Spinal cord (tissue), 10 donors: ENCODE data around the gene GCC2. TPM values are rescaled to one million over a fixed set of nuclear protein-coding genes. Genes with fewer than 3 reads are reported as not detected.
"Not testable (repeated sequence)": the region's sequence is repeated elsewhere in the genome, so short reads cannot be mapped to it uniquely, and the experiment has no call there.

Experiments used
- DNase-seq, 6 donors: peaks; one replicate each; pipeline versions ENCODE4 v3.0.0 to v3.0.0-alpha.2; 2013 to 2015; ENCODE audit warnings: low spot score in 6 of 6, low read depth in 4 of 6
- H3K27ac ChIP-seq: one replicate; pipeline ENCODE4 v1.5.1; 2013; ENCODE audit warnings: low read depth, low read length, control low read depth
- H3K27me3 ChIP-seq: one replicate; pipeline ENCODE4 v1.6.1; 2013; ENCODE audit warnings: low read length; ENCODE audit not compliant: control insufficient read depth, insufficient read depth
- H3K36me3 ChIP-seq: one replicate; pipeline ENCODE4 v1.6.1; 2013; ENCODE audit warnings: low read length; ENCODE audit not compliant: control insufficient read depth, insufficient read depth
- H3K4me1 ChIP-seq: one replicate; pipeline ENCODE4 v1.6.1; 2013; ENCODE audit warnings: low read length; ENCODE audit not compliant: control insufficient read depth, insufficient read depth
- H3K4me3 ChIP-seq: one replicate; pipeline ENCODE4 v1.5.1; 2013; ENCODE audit warnings: low read depth, low read length, control low read depth
- H3K9me3 ChIP-seq: one replicate; pipeline ENCODE4 v1.6.1; 2013; ENCODE audit warnings: low read length; ENCODE audit not compliant: control insufficient read depth, insufficient read depth
- WGBS: methylation state at CpG from one replicate; pipeline ENCODE4 v1.1.5; 2013; ENCODE audit warnings: missing lambda C conversion rate; ENCODE audit not compliant: insufficient coverage; 5-methylcytosine and 5-hydroxymethylcytosine counted together
- polyA plus RNA-seq, 2 donors: library from polyadenylated mRNA; unstranded; fragments of 120-200 nt; gene quantifications; one replicate each; pipeline ENCODE4 v1.2.1, GENCODE V29; 2013; ENCODE audit not compliant: insufficient read length in 2 of 2
- total RNA-seq, 2 donors: library from RNA; depleted of rRNA in 1 of 2; stranded (reverse); fragments of 120-200 nt in 1 of 2; fragments of >200 nt in 1 of 2; gene quantifications; one replicate each; pipeline versions ENCODE4 v1.2.3 to v1.2.4, GENCODE V29; 2013 to 2014
- donor health status: healthy.

The GCC2 gene
- total and polyA plus RNA-seq, 4 donors = 24.5 to 59.5 (median 33.1) TPM

DNA sequence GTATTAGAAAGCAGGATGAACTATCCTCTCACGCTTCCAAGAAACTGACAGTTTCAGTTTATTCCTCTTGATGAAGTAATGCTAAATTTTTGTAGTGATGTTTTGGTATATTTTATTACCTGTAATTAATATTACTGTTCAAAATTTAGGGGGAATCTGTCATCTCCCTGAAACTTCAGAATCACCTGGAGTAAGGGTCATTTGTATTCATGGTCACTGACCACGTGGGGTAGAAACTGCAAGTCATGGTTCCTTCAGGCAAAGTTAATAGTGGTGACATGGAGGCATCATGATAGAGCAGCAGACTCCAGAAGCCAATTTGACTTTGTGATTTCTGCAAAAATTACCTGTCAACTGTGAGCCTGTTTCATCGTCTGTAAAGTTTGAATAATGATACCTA lies 47.2 kb downstream of the GCC2 start:
- not testable (repeated sequence) for H3K27ac ChIP-seq, H3K27me3 ChIP-seq, H3K4me3 ChIP-seq, DNase-seq, H3K4me1 ChIP-seq, H3K9me3 ChIP-seq
- H3K36me3 ChIP-seq = peaks cover 14% of the 10 kb centered on the region
- no CpG with 5 or more reads among the region's 3 CpGs for WGBS

DNA sequence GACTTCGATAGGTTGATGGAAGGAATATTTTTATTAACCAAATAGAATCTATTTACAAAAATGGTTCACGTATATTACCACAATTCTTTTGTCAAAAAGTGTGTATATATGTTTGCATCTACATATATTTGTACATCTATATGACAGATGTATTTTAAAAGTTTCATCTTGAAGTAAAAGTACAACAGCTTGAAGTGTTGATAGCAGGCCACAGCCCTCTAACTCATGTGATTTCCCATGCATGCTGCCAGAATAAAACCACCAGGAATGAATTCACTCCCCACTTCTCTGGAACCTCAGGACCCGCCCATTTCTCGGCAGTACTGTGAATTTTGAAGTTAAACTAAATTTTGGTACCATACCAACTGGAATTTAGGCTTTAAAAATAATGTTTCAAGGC lies 58.6 kb downstream of the GCC2 start:
- not testable (repeated sequence) for H3K4me3 ChIP-seq, H3K27ac ChIP-seq, H3K36me3 ChIP-seq, DNase-seq, H3K27me3 ChIP-seq, H3K9me3 ChIP-seq, H3K4me1 ChIP-seq
- no CpG with 5 or more reads among the region's 4 CpGs for WGBS

DNA sequence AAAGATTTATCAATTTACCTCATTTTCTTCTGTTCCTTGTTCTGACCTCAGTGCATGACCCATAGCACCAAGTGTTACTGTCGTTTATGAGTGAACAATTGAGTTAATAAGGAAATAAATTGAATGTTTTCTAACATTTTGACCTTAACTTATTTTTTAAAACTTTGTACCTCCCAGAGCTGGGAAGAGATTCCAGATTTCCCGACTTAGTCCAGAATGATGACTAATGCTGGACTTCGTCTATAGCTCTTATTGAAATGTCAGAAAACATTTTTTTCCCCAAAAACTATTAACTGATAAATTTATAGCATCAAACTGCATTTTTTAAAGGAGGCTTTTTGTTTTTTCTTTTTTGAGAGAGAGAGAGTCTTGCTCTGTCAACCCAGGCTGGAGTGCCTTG lies 63.4 kb downstream of the GCC2 start:
- H3K27ac ChIP-seq, H3K4me1 ChIP-seq, H3K9me3 ChIP-seq, H3K36me3 ChIP-seq, H3K27me3 ChIP-seq, H3K4me3 ChIP-seq, DNase-seq: not testable (repeated sequence)
- no CpG with 5 or more reads among the region's 3 CpGs for WGBS

DNA sequence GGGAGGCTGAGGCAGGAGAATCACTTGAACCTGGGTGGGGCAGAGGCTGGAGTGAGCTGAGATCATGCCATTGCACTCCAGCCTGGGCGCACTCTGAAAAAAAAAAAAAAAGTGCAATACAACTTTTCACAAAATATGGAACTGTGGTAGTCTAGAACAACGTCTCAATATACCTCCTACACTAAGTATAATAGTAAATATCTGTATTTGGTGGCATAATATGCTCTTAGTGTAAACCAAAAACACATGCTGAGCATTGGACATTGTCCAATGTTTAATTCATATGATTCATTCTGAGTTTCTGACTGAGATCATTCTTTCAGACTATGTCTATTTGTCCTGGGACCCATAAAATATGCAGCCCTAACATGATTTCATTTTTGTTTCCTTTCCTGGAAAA lies 65.5 kb downstream of the GCC2 start:
- H3K27me3 ChIP-seq, H3K4me3 ChIP-seq: not testable (repeated sequence)

DNA sequence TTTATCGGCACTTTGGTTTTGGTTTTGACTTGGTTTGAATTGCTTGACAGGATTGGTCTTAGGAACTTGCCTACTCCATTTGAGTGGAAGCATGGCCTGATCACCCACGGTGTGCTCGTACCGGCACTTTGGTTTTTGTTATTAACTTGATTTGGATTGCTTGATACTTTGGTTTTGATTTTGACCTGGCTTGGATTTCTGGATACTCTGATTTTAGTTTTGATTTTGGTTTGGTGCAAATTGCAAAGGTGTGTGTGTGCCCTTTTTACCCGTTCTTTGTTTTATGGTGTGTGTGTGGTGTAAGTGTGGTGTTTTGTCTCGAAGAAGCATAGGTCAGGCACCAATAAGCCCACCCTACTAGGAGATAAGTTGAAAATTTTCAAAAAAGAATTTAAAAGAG lies 75.7 kb downstream of the GCC2 start:
- H3K9me3 ChIP-seq, H3K4me3 ChIP-seq, H3K27me3 ChIP-seq, H3K27ac ChIP-seq, H3K4me1 ChIP-seq, DNase-seq, H3K36me3 ChIP-seq: not testable (repeated sequence)
- WGBS = no CpG with 5 or more reads among the region's 6 CpGs

More for the DNA sequence above, 65.5 kb downstream of the GCC2 start:
- DNase-seq, H3K36me3 ChIP-seq, H3K9me3 ChIP-seq, H3K27ac ChIP-seq, H3K4me1 ChIP-seq: not testable (repeated sequence)
- no CpG with 5 or more reads among the region's 2 CpGs for WGBS

DNA sequence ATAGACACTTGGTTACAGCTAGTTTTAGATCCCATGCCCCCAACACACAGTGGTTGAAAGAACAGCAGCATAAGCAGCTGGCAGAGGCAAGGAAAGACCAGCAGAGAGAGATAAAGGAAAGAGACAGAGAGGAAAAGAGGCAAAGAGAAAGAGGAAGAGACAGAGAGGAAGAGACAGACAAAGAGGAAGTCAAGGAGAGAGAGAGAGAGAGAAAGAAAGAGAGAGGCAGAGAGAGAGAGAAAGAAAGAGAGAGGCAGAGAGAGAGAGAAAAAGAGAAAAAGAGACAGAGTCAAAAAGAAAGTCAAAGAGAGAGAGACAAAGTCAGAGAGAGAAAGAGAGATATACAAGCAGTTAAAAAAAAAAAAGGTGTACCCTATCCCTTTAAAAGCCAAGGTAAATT lies 76.3 kb downstream of the GCC2 start:
- H3K36me3 ChIP-seq, H3K9me3 ChIP-seq, H3K4me3 ChIP-seq, H3K27ac ChIP-seq, H3K4me1 ChIP-seq, DNase-seq, H3K27me3 ChIP-seq: not testable (repeated sequence)

DNA sequence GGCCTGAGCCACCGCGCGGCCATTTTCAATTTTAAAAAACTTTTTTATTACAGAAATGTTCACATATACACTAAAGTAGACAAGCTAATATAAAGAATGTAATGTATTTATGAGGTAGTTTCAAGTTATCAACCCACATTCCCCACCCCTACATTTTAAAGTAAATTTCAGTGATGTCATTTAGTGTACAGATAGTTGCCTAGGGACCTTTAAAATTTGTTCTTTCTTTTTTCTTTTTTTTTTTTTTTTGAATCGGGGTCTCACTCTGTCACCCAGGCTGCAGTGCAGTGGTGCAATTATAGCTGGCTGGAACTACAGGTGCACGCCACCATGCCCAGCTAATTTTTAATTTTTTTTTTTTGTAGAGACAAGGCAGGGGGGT lies 82.7 kb downstream of the GCC2 start:
- Histone ChIP-seq H3K27ac (no peak overlapping the region), H3K4me1 (peaks cover 11% of the 10 kb centered on the region), H3K4me3 (no peak overlapping the region), H3K27me3 (no peaks in the 10 kb centered on the region), H3K9me3 (no peaks in the 10 kb centered on the region), H3K36me3 (no peaks in the 10 kb centered on the region)
- no CpG with 5 or more reads among the region's 5 CpGs for WGBS
- DNase-seq = no peak

DNA sequence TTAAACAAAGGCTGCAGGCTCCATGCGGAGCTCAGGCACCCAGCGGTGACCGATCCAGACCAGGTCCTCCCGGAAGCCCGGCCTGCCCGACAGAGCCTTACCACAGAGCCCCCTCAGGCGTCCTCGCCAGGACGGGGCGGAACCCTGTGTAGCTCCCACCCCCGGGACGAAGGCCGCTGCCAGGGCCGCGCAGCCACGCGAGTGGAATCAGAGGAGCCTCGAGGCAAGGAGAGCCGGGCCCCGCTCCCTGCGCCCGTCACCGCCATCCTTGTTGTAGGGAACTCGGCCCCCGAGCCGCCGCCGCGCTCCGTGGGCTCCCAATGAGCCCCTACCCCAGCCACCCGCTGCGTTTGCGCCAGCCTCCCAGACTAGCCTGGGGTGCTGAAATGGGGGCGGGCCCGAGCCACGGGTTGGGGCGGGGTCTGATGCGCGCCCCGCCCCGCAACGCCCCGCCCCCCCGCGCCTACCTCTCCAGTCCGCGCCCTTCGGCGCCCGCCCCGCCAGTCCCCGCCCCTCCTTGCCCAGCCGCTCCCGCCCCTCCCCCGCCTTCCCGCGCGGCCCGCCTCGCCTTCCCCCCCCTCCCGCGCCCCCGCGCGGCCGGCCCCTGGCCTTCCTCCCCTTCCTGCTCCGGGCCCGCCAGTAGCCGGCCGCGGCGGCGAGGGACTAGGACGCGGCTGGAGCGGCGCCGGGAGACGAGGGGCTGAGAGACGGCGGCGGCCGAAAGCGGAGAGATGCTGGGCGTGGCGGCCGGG lies 85.0 kb downstream of the GCC2 start, which contains the start of gene LIMS1:
TSS of gene LIMS1 (plus strand) at position 639 of the 752 bp plus-strand sequence. CDS start at position 732, 93 bp downstream.
- Histone ChIP-seq H3K4me3 (peak within 1 kb of the TSS; percentile 88), H3K27me3 (no peaks in the 10 kb centered on the region), H3K27ac (peak within 1 kb of the TSS; percentile 94), H3K36me3 (no peaks in the 10 kb centered on the region), H3K9me3 (no peaks in the 10 kb centered on the region), H3K4me1 (peaks cover 12% of the 10 kb centered on the region)
- WGBS = under 1% methylated on average over 56 of the region's 87 CpGs
- DNase-seq = peak; percentile 66 to 95 (median 78)

DNA sequence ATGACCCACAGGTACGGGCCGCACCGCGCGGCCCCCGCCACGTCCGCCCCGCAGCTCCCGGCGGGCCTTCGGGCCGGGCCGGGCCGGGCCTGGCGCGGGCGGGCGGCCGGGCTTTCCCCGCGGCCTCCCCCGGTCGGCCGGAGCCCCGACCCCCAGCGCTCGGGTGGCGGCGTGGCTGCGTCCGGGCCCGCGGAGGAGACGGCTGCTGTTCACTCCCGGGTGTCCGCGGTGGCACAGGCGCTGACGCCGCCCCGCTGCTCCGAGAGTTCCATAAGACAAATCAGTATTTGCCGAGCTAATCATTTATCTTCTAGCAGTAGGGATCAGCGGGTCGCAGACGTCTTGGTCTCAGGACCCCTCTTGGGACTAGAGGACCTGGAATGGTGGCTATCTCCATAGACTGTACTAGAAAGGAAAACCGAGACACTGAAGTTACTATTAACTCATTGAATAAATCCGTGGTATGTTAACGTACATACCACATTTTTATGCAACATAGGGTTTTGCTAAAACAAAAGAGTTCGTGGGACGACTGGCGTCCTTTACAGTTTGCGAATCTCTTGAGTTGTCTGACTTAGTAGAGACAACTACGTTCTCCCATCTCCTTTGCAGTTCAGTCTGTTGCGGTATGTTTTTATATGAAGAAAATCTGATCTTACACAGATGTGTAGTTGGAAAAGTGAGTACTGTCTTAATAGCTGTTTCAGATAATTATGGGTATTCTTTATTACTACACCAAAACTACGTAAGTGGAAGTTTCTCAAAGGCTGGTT lies 85.8 kb downstream of the GCC2 start:
- Histone ChIP-seq H3K4me1 (peaks cover 12% of the 10 kb centered on the region), H3K27me3 (no peaks in the 10 kb centered on the region), H3K9me3 (no peaks in the 10 kb centered on the region), H3K36me3 (no peaks in the 10 kb centered on the region), H3K27ac (peak overlapping the region; percentile 76), H3K4me3 (peak overlapping the region; percentile 67)
- peak in 4 of 6 donors; percentile 19 to 68 (median 60) for DNase-seq
- WGBS = 0% methylated on average over 45 of the region's 57 CpGs

DNA sequence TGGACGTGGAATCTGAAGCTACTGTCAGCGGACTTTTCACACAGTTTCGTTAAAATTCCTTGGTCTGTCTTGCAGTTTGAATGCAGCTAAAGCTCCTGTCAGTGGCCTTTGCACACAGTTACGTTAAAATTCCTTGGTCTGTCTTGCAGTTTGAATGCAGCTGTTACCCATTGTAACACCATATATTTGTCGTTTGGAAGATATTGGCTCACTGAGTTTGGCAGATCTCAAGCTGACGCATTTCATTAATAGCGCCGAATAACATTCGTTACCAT lies 86.3 kb downstream of the GCC2 start:
- Histone ChIP-seq H3K27me3 (no peaks in the 10 kb centered on the region), H3K9me3 (no peaks in the 10 kb centered on the region), H3K27ac (peak overlapping the region; percentile 76), H3K36me3 (no peaks in the 10 kb centered on the region), H3K4me1 (peaks cover 12% of the 10 kb centered on the region), H3K4me3 (peak overlapping the region; percentile 67)
- 0% methylated on average over 4 of the region's 9 CpGs for WGBS
- DNase-seq = no peak
